ENCODE results near the gene TTYH1. TPM values are rescaled to one million over a fixed set of nuclear protein-coding genes. Genes with fewer than 3 reads are reported as not detected.

Gene TTYH1
- polyA plus RNA-seq, 2 of the 4 experiments (the other 2 are of a cell fraction) = 0.15 to 0.31 TPM

GRCh38 chr19:54424660-54425381 lies 9.6 kb downstream of the TTYH1 start (continued):
- TF ChIP-seq REST (IDR thresholded peaks at IDR 0.05) (no peak), ZC3H11A (IDR thresholded peaks at IDR 0.05) (no peak)

GRCh38 chr19:54425382-54425723 lies 10.1 kb downstream of the TTYH1 start:
- no peaks in the 10 kb centered on the region for H3K9me3 ChIP-seq
- H3K27ac ChIP-seq = no peak overlapping the region
- WGBS (ENCODE audit: missing lambda C conversion rate) = 33% methylated on average over 5 of the region's 5 CpGs
- ATAC-seq (no peak), FAIRE-seq (no peak), DNase-seq (ENCODE audit: low read depth in 1 of 2, low spot score in 1 of 2) (no peak)
- ChIA-PET CTCF (interaction anchor here (0.6 to 2.7 kb wide), 4 partner anchors 14 to 211 kb away, joined by 3 to 10 read pairs (median 4); no protein-coding TSS in a partner anchor), POLR2A (interaction anchor here (2.0 kb wide), 1 partner anchor 23 kb away, joined by 6 read pairs; the partner anchor contains the start of gene LENG8)
- no peak overlapping the region for H3K4me3 ChIP-seq
- H3K4me2 ChIP-seq = no peak overlapping the region
- H3K4me1 ChIP-seq = peaks cover 12% of the 10 kb centered on the region
- TF ChIP-seq MAFK (IDR thresholded peaks at IDR 0.05; ENCODE audit: partially characterized antibody) = peak; percentile 66
- TF ChIP-seq ESRRA (IDR thresholded peaks at IDR 0.05; ENCODE audit: borderline replicate concordance, low read length) = no peak

GRCh38 chr19:54426291-54426931 lies 11.1 kb downstream of the TTYH1 start:
- Histone ChIP-seq H3K4me2 (no peak overlapping the region), H3K4me1 (peaks cover 14% of the 10 kb centered on the region), H3K4me3 (no peak overlapping the region), H3K27ac (no peak overlapping the region), H3K9me3 (no peaks in the 10 kb centered on the region)
- DNase-seq (ENCODE audit: low read depth in 1 of 2, low spot score in 1 of 2) = peak in 1 of 2 experiments; percentile 39
- FAIRE-seq = no peak
- TF ChIP-seq KDM1A (IDR thresholded peaks at IDR 0.05; ENCODE audit: low read depth) = no peak
- TF ChIP-seq POLR2A (IDR thresholded peaks at IDR 0.05; ENCODE audit: low read length) = peak; percentile 23; the same call in 1 of the 2 replicates
- TF ChIP-seq USF2 (IDR thresholded peaks at IDR 0.05) = 0 out of 2 replicates have a peak, but pooled peaks have one; percentile 11
- CTCF ChIA-PET = interaction anchor here (2.1 kb wide), 1 partner anchor 21 kb away, joined by 5 read pairs; no protein-coding TSS in a partner anchor
- ATAC-seq = peak; percentile 11 to 23; a peak in 5 of 6 replicates
- WGBS (ENCODE audit: missing lambda C conversion rate) = 33% methylated on average over 17 of the region's 17 CpGs
- POLR2A ChIA-PET = interaction anchor here (2.0 kb wide), 1 partner anchor 22 kb away, joined by 6 read pairs; the partner anchor contains the start of gene LENG8

- Histone ChIP-seq H3K9me3 (no peaks in the 10 kb centered on the region), H3K4me2 (no peak overlapping the region), H3K4me3 (no peak overlapping the region), H3K4me1 (peaks cover 24% of the 10 kb centered on the region), H3K27ac (no peak overlapping the region)
- no peak for ATAC-seq
- no peak for FAIRE-seq
- no peak for DNase-seq (ENCODE audit: low read depth in 1 of 2, low spot score in 1 of 2)
- TF ChIP-seq ZC3H11A (IDR thresholded peaks at IDR 0.05) = no peak
- no peak for TF ChIP-seq POLR2AphosphoS2 (conservative IDR thresholded peaks at IDR 0.05; ENCODE audit: low read length)
- TF ChIP-seq CEBPB (IDR thresholded peaks at IDR 0.05) = no peak
- TF ChIP-seq SMC3 (IDR thresholded peaks at IDR 0.05) = no peak
- TF ChIP-seq RARB (CRISPR knock-in tag; IDR thresholded peaks at IDR 0.05) = no peak
- ChIA-PET CTCF (interaction anchor here (0.6 to 4.5 kb wide), 7 partner anchors 11 to 36 kb away, joined by 3 to 39 read pairs (median 3); no protein-coding TSS in a partner anchor), POLR2A (interaction anchor here (2.8 kb wide), 1 partner anchor 21 kb away, joined by 8 read pairs; the partner anchor contains the start of gene LENG8)
- 85% methylated on average over 11 of the region's 11 CpGs for WGBS (ENCODE audit: missing lambda C conversion rate)
Measured at GRCh38 chr19:54427586-54427985, 12.3 kb downstream of the TTYH1 start.
